ENCODE results near the gene CTCFL. TPM values are rescaled to one million over a fixed set of nuclear protein-coding genes. Genes with fewer than 3 reads are reported as not detected.

The CTCFL gene
- total and polyA plus RNA-seq, 8 donors, result 0.39 to 0.67 (median 0.50) TPM; not detected in 2

DNA sequence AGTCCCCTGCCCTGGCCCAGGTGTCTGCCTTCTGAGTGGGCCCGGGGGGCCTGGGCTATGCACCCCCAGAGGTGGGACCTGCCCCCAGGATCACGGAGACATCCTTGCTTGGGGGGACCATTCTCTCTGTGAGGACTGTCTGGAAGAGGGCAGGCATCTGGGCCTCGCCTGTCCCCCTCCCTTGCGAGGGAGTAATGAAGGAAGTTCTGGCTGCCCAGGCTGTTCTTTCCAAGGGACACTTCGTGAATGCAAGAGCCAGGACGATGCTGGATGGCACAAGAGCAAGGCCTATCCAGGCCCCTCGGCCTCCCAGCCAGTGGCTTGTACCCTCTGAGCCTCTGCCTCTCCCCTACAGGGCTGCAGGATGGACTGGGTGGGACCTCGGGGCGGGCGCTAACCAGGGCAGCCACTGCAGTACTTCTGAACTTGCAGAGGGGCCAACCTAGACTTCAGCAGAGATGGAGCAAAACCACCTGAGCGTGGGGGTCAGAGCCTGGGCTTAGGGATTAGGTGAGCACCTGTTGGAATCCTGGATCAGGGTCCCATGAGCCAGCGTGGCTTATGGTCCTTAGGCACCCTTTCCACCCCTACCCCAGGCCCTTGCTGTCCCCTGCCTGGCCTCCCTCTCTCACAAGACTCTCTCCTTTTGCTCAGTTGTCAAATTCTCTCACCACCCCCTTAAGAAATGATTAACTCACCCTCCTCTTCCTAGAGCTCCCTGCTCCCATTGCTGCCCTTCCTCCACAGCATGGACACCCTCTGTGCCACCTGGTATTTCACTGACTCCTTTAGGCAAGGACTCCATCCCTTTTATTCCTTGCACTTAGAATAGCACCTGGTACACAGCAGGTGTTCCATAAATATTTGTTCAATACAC is 53.2 kb downstream of the CTCFL start:
- no peak for TF ChIP-seq CTCF (IDR thresholded peaks at IDR 0.05)
- DNase-seq (no peak), ATAC-seq (no peak)
- H3K27ac ChIP-seq, result no peak overlapping the region
- peaks cover 3 to 40% of the 10 kb centered on the region in 2 donors for H3K4me1 ChIP-seq
- H3K9me3 ChIP-seq, result no peaks in the 10 kb centered on the region
- H3K36me3 ChIP-seq, result no peaks in the 10 kb centered on the region
- H3K4me3 ChIP-seq, result no peak overlapping the region
- intact Hi-C loops (cut with DNase I), result no loop called here
- H3K27me3 ChIP-seq, result peaks cover 0 to 31% of the 10 kb centered on the region in 2 donors

- Histone ChIP-seq H3K9me3 (no peaks in the 10 kb centered on the region), H3K36me3 (no peaks in the 10 kb centered on the region), H3K4me3 (no peak overlapping the region), H3K27ac (no peak overlapping the region), H3K27me3 (peaks cover 0 to 33% of the 10 kb centered on the region in 2 donors), H3K4me1 (peaks cover 3 to 32% of the 10 kb centered on the region in 2 donors)
- DNase-seq (no peak), ATAC-seq (no peak)
- intact Hi-C loops (cut with DNase I), result no loop called here
- no peak for TF ChIP-seq CTCF (IDR thresholded peaks at IDR 0.05)
Measured at GRCh38 chr20:57470666-57471495, 54.1 kb downstream of the CTCFL start.

GRCh38 chr20:57470212-57470522 is 54.8 kb downstream of the CTCFL start:
- intact Hi-C loops (cut with DNase I), result no loop called here
- no peak overlapping the region for H3K4me3 ChIP-seq
- TF ChIP-seq CTCF (IDR thresholded peaks at IDR 0.05), result no peak

DNA sequence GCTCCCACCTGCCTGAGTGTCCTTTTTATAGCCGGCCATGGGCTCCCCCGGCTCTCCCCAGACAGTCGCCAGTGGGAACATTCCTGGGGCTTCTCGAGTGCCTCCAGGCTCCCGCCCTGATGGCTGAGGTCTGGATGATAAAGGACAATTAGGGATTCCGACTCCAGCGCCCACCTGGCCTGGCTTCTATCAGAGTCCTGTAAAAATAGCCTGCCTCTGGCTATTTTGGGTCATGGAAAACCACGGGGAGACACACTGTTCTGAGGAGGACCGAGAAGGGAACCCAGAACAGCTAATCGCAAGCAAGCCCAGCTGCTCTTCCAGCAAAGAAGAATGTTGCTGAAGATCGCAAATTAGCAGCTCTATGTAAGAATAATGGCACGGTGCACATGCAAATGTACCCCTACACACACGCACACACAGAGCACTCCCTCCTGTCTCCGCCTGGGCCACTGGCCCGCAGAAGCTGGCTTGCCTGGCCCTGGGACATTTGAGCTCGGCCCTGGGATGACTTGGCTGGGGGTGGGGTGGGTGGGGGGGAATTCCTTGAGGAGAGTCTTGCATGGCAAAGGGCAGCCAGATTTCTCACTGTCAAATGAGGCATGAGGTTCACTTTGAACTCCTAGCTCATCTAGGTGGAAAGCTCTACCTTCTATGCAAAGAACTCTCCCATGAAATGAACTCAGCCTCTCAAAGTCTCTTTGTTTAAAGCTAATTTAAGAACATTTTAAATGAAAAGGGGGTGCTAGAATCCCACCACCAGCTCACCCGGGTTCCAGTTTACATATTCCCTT is 55.3 kb downstream of the CTCFL start:
- no peak overlapping the region for H3K27ac ChIP-seq
- H3K9me3 ChIP-seq, result no peaks in the 10 kb centered on the region
- TF ChIP-seq CTCF (IDR thresholded peaks at IDR 0.05), result no peak
- peaks cover 0 to 33% of the 10 kb centered on the region in 2 donors for H3K27me3 ChIP-seq
- H3K36me3 ChIP-seq, result no peaks in the 10 kb centered on the region
- H3K4me1 ChIP-seq, result peaks cover 3 to 29% of the 10 kb centered on the region in 2 donors
- intact Hi-C loops (cut with DNase I), result no loop called here
- DNase-seq, result peak in 1 of 4 donors; percentile 14
- H3K4me3 ChIP-seq, result no peak overlapping the region
- no peak for ATAC-seq

More at GRCh38 chr20:57470212-57470522, 54.8 kb downstream of the CTCFL start:
- no peak overlapping the region for H3K27ac ChIP-seq
- DNase-seq (no peak), ATAC-seq (no peak)
- H3K9me3 ChIP-seq, result no peaks in the 10 kb centered on the region
- peaks cover 3 to 31% of the 10 kb centered on the region in 2 donors for H3K4me1 ChIP-seq
- H3K27me3 ChIP-seq, result peaks cover 0 to 33% of the 10 kb centered on the region in 2 donors
- no peaks in the 10 kb centered on the region for H3K36me3 ChIP-seq

All from left lung (tissue), 10 donors.